ENCODE data around the gene EHBP1.

DNA sequence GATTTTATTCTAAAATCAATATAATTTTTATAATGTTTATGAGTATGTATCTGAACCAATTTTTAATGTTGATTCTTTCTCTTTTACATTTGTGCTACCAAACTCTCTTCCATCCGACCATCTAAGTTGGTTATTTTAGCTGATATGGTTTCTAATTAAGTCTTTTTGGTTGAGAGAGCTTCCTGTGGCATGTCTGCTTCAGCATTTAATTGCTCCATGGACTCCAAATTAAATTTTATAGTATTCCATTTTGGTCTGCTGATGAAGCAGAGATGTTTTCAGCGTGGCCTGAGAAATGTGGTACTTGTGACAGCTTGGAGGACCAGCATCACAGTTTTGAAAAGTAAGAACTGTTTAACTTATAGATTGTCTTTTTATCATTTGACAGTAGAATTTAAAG, 105.6 kb downstream of the EHBP1 start:
- TF ChIP-seq, protein P1, sequence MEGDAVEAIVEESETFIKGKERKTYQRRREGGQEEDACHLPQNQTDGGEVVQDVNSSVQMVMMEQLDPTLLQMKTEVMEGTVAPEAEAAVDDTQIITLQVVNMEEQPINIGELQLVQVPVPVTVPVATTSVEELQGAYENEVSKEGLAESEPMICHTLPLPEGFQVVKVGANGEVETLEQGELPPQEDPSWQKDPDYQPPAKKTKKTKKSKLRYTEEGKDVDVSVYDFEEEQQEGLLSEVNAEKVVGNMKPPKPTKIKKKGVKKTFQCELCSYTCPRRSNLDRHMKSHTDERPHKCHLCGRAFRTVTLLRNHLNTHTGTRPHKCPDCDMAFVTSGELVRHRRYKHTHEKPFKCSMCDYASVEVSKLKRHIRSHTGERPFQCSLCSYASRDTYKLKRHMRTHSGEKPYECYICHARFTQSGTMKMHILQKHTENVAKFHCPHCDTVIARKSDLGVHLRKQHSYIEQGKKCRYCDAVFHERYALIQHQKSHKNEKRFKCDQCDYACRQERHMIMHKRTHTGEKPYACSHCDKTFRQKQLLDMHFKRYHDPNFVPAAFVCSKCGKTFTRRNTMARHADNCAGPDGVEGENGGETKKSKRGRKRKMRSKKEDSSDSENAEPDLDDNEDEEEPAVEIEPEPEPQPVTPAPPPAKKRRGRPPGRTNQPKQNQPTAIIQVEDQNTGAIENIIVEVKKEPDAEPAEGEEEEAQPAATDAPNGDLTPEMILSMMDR (IDR thresholded peaks at IDR 0.05; ENCODE audit: extremely low read depth in 1 of 2, insufficient read depth in 1 of 2, low read depth in 1 of 2, low read length in 2 of 2): no peak
- TF ChIP-seq POLR2A (IDR thresholded peaks at IDR 0.05; ENCODE audit: low read depth, low read length): no peak
